NCI-H748 treated with DMSO at 0.1 percent for 48 hours (cell line): ENCODE results near the gene ACP6.
"Not testable (repeated sequence)": the region's sequence is repeated elsewhere in the genome, so short reads cannot be mapped to it uniquely, and the experiment has no call there.

Experiments
- DNase-seq: peaks from one replicate; lab custom pipeline; 2025; lab: John Stamatoyannopoulos, UW

Gene ACP6

DNA sequence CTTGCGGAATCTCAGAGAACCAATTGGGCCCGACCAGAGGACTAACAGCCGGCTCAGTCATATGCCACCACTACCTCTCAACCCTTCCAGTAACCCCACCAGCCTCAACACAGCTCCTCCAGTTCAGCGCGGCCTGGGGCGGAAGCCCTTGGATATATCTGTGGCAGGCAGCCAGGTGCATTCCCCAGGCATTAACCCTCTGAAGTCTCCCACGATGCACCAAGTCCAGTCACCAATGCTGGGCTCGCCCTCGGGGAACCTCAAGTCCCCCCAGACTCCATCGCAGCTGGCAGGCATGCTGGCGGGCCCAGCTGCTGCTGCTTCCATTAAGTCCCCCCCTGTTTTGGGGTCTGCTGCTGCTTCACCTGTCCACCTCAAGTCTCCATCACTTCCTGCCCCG lies 49.8 kb downstream of the ACP6 start:
- DNase-seq: no peak

DNA sequence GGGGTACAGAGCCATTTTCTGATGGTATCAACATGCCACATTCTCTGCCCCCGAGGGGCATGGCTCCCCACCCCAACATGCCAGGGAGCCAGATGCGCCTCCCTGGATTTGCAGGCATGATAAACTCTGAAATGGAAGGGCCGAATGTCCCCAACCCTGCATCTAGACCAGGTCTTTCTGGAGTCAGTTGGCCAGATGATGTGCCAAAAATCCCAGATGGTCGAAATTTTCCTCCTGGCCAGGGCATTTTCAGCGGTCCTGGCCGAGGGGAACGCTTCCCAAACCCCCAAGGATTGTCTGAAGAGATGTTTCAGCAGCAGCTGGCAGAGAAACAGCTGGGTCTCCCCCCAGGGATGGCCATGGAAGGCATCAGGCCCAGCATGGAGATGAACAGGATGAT lies 50.6 kb downstream of the ACP6 start:
- DNase-seq: no peak

DNA sequence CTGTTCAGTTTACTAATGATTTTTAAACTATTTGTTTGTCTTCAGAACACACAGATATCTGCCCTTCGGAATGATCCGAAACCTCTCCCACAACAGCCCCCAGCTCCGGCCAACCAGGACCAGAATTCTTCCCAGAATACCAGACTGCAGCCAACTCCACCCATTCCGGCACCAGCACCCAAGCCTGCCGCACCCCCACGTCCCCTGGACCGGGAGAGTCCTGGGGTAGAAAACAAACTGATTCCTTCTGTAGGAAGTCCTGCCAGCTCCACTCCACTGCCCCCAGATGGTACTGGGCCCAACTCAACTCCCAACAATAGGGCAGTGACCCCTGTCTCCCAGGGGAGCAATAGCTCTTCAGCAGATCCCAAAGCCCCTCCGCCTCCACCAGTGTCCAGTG lies 51.6 kb downstream of the ACP6 start:
- DNase-seq: no peak

DNA sequence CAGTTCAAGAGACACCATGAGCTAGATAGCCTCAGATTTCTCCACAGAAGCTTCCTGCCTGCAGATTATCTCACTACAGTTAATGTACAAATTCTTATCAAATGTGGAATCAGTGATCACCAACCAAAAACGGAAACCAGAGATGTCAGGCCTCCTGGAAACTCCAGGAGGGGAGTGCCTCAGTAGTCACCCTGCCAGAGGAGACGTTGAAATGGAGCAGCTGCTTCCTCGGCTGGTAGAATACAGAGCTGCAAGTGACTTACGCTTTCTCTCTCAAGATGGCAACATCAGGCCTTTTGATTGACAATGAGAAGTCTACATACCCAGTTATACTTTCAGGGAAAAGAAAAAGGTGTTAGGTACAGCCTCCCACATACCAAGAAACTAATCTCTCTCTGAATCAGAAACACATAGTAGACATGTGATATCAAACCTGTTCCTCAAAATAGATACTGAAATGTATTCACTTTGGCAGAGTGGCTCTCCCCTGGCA lies 52.2 kb downstream of the ACP6 start:
- DNase-seq: no peak

DNA sequence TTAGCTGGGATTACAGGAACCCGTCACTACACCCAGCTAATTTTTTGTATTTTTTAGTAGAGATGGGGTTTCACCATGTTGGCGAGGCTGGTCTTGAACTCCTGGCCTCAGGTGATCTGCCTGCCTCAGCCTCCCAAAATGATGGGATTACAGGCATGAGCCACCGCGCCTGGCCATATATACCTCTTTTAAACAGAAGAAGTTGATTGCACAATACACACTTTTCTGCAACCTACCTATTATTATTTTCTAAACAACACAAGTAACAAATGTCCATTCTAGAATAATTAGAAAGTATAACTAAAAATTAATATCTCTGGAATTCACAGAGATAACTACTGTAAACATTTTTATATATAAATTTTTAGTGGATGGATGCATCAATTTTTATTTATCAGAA lies 55.4 kb downstream of the ACP6 start:
- DNase-seq: not testable (repeated sequence)

DNA sequence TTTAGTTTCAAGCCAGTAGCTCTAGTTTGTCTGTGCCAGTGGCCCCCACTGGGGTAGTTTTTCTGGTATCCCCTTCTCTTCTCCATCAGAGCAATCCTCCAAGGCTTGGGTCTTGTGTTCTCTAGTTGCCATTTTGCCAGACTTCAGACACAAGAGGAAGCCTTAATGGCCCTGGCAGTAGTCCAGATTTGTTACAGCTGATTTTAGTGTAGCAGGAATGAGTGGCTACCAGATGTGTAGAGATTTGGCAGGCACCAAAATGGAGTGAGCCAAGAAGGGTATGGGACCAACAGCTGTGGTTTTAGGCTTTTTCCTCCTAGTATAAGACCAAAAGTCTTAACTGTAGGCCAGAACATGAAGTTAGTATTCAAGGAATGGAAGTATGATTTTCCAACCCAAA lies 56.8 kb downstream of the ACP6 start:
- no peak for DNase-seq

DNA sequence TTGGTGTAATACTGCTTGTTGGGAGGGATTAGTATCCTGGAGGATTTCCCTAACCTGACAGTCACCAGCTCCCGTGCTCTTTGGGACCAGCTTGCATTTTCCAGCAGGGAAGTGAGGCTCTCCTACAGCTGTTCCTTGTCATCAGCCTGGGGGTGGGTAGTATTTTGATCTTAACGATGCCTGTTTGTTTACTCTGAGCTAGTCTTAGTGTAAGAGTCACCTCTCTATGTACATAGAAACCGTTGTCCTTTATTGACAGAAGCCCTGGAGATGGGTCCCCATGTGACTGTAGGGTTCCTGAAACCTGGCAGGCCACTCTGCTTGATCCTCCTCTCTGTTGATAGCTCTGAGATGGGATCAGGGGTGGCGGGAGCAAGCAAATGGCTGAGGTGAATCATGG lies 58.0 kb downstream of the ACP6 start:
- DNase-seq: peak; percentile 89

DNA sequence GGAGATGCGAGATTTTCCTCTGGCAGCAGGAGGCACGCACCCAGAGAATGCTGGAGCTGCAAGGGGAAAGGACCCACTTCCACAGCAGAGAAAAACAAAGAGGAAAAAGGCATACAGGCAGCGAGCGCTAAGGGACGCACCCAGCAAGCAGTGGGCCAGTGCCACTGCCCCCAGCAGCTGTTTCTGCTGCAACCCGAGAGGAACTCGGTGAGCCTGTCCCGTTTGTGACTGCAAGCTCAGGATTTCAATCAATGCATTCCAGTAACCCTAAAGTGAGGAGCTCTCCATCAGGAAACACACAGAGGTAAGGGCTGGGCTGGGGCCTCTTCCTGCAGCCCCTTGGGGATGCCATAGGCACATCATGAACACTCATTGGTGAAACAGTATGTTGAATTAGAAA lies 58.7 kb downstream of the ACP6 start:
- DNase-seq: no peak

DNA sequence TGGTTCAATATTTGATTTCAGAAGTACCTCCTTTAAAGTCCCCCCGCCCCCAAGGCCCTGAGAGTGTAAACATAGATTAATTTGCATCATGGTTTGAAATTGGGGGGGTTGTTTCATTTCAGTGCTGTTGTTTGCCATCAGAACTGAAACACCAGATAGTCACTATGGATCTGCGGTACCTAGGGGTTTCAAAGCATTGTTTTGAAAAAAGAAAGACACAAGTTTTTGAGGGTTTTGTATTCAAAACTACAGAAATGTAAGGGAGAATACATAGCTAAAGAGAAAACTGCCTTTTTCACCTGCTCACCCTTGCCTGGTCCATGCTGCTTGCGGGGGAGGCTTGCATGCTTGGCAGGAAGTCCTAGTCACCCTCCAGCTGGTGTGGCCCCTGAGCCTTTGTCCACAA lies 59.3 kb downstream of the ACP6 start:
- peak; percentile 28 for DNase-seq

DNA sequence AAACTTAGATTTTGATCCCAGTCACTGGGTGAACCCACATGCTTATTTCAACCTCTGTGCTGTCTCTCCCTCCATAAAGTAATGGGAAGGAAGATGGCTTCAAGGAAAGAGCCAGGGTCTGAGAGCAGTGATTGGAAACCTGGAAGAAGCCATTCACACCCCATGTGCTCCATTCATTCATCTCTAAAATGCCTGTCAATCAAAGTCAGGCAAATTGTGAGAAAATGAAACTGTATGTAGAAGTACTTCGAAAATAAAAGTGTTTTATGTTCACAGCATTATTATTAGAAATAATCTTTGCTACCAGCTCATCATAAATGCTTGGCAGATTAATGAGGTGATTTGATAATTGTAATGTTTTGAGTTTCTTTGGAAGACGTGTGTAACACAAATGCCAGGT lies 61.0 kb downstream of the ACP6 start:
- no peak for DNase-seq

DNA sequence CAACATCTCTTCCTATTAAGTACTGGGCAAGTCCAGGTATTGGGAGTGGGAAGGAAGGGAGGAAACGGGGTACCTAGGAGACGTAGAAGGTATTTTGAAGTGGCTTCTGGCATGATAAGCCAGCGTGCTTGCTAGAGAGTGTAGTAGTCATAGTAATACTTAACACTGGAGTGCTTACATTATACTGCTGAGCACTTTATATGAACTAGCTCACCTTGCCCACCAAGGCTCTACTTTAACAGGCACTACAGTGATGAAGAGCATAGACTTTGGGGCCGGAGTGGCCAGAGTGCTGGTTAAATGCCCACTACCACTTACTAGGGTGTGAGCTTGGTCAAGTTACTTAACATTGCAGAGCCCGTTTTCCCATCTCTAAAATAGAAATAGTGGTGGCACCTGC lies 61.7 kb downstream of the ACP6 start:
- no peak for DNase-seq

DNA sequence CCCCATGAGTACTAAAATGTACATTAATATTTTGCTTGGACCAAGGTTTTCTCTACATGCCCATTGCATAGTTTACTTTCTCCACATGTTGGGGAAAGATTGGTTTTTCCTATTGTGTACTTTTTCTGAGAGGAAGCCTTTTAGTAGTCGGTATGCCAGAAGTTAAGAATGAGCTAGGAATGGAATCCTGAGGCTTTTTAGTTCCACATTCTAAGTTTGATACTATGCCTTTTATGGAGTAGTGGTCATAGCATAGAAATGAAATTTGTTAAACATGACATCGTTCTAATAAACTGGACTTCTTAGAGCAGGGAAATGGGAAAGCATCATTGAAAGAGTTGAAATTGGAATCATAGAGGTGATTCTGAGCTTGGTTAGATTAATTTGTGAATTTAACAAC lies 64.7 kb downstream of the ACP6 start:
- DNase-seq: no peak

DNA sequence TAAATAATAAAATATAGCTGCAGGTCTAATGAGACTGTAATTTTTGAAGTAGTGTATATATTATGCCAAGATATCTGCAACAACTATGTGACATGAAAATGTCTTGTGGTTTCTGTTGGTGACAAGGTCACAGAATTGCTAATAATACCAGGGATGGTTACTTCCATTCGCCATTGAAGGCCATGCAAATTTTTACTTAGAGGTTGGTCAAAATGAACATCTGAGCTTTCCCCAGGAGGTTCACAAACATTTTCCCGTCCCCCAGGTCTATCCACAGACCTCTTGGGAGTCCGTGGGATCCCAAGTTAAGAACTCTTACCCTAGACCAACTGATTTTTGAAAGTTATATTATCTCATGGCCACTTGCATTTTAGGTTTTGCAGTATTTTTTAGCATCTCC lies 66.3 kb downstream of the ACP6 start:
- no peak for DNase-seq

DNA sequence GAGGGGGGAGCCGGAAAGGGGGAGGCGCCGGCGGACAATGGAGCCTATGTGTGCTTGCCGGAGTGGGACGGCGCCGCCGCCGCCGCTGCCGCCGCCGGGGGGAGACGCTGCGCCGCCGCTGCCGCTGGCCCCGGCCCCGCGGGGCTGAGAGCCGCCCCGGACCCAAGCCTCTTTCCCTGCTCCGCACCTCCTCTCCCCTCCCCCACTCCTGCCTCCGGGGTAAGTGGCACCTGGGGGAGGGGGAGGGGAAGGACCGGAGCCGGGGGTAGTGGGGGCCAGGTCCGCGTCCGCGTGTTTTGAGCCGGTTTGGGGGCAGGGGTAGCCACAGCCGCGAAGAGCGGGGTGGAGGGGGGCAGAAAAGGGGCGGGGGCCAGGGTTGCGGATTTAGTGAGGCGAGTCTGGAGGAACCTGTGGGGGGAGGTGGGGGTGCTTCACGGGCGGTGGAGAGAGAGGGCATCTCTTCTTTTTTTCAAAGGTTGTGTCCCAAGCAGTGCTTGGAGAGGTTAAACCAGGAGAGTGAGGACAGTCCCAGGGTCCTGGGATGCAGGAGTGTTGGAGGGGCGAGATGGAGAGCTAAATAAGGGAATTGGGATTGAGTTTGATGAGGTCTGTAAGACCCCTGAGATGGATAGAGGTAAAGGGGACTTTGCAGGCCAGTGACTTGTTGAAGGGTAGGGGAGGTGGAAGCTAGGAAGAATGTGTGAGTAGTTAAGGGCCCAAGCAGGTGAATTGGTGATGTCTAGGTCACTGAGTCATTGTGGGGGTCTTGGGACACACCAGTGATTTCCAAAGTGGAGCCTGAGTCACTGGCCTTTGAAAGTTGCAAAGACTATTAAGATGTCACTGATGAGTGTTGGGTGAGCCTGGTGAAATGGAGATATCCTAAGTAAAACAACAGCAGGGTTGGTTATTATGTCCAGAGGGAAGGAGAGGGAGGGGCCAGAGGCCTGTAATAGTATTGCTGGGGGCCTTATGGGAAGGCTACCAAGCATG lies 69.9 kb downstream of the ACP6 start:
- no peak for DNase-seq

DNA sequence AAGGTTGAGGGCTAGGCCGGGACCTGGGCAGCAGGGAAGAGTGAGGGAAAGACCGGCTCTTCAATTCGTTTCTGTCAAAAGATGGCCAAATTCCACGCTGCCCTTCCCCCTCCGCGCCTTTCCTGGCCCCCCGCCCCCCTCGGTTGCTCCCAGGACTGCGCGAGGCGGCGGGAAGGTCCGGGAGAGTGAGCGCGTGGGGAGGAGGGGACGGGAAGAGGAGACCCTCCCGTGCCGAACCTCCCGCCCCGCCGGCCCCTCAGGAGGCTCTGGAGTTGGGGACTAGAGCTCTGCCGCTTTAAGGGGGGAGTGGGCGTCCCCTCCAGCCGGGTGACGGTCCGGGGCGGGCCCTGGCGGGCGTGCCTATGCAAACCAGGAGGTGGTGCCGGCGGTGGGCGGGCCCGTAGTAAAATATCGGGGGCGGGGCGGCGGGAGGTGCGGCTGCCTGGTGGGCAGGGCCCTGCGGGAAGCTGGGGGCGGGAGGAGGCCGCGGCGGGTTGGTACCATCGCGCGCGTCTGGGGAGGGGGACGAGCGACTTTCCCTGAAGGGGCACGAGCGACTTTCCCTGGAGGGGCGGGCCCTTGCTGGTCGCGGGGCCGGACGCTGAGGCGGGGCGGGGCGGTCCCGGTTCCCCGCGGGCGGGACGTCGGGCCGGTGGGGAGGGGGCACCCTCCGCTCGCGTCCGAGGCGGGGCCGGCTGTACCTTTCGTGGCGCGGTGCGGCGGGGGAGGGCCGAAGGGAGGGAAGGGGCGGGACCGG lies 70.8 kb downstream of the ACP6 start:
- peak; percentile 97 for DNase-seq

DNA sequence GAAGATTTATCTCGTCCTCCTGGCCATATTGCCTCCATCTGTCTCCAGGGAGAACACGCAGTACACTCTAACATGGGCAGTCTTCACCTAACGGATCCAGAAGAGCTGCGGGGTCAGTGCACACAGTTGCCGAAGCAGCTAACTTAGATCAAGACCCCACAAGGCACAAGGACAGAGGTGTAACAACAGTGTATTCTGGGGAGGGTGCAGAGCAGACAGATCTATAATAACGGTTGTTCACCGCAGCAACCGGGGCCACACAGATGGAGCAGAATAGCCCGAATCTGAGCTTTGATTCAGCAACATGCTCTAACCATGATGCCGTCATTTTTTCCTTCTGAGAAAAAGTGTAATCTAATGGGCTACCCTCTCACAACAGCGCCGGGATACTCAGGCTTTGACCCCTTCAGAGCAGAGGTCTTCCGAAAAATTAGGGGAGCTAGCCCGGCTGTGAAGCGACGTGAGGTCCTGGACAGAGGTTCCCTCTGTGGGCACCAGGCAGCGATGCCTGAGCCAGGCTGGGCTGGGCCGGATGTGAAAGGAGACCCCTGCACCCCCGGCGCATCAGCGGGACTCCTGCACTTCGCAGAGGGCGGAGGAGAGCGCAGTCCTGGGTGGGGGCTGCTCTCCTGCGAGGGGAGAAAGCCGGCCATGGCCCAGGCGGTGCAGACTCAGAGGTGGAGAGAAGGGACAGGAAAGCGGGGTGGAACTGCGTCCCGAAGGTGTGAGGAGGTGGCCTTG lies 71.5 kb downstream of the ACP6 start:
- peak; percentile 22 for DNase-seq

DNA sequence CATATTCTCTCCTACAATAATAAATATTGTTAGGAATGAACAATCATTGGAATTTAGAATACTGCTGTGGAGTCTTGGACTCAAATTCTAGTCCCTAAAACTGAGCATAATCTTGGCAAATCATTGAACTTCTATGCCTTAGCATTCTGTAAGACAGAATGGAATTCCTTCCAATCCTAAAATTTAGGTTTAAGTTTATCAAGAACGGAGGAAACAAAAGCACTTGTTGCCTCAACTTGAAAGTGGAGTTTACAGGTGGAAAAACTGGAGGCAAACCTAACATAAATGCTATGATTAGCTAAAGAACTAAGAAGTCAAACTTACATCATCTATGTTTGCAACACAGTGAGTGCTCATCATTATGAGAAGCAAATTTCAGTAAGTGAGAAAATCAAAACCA lies 73.3 kb downstream of the ACP6 start:
- no peak for DNase-seq
